GM18511 (cell line): Measurements from ENCODE around the gene USP6.
"Not testable (repeated sequence)": the region's sequence is repeated elsewhere in the genome, so short reads cannot be mapped to it uniquely, and the experiment has no call there.

Experiments
- ATAC-seq: cut with Tn5 transposase; IDR thresholded peaks from one replicate; pipeline ENCODE4 v1.9.1; 2021; ENCODE audit warnings: mild to moderate bottlenecking, moderate library complexity; ENCODE audit not compliant: unreplicated experiment

Gene USP6

GRCh38 chr17:5134571-5134970 is 18.7 kb downstream of the USP6 start:
- not testable (repeated sequence) for ATAC-seq

DNA sequence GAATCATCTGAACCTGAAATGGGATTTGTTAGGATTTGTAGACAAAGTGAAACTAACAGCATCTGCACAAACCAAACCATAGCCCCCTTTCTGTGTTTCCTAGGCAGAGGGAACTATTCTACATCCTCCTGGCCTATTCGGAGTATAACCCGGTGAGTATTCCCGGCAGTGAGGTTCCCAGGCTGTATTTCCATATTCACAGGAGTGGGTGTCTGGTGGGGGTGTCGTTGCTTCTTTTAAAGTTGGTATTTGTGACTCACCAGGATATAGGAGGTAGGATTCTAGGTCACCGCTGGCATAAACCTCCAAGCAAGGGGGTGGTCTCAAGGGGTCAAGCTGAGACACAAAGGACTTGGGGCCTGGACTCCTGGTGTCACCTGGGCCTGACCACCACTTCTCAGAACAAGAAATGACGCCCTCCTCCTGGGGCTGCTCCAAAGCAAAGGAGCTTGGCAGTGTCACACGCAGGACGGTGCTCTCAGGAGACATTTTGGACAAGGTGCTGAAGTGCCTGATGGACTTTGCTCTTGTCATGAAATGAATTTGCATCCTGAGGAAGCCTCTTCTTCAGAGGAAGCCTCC is 19.4 kb downstream of the USP6 start:
- ATAC-seq: not testable (repeated sequence)

DNA sequence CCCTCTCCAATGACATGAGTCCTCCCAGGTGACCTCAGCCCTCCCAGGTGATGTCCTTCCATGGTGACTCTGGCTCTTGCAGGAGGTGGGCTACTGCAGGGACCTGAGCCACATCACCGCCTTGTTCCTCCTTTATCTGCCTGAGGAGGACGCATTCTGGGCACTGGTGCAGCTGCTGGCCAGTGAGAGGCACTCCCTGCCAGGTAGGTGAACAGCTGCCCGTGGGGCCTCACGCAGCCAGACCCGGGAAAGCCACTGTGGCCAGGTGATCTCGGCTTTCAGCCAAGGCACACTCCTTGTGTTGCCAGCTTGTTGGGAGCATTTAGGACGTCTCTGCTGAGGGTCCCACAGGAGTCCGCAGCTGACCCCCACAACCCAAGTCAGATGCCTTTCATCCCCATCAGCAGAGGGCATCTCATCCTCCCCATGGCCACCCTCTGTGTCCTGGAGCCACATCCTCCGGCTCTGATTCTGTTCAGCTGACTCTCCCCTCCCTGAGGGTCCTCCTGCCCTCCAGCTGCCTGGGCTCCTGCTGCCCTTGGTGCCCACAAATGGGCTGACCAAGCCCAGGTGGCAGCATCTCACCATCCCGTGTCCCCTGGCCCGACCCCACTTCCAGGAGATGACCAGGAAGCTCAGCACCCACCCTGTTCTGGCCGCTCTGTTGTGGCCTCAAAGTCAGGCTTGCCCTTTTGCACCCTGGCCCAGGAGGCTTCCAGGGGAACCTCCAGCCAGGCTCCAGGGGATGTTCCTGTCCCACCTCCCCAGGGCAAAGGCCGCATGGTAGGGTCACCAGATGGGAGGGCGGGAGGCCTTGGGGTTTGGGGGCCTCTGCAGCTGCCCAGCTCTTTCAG is 20.1 kb downstream of the USP6 start:
- ATAC-seq: no peak

GRCh38 chr17:5136580-5137412 is 21.0 kb downstream of the USP6 start:
- ATAC-seq: not testable (repeated sequence)

DNA sequence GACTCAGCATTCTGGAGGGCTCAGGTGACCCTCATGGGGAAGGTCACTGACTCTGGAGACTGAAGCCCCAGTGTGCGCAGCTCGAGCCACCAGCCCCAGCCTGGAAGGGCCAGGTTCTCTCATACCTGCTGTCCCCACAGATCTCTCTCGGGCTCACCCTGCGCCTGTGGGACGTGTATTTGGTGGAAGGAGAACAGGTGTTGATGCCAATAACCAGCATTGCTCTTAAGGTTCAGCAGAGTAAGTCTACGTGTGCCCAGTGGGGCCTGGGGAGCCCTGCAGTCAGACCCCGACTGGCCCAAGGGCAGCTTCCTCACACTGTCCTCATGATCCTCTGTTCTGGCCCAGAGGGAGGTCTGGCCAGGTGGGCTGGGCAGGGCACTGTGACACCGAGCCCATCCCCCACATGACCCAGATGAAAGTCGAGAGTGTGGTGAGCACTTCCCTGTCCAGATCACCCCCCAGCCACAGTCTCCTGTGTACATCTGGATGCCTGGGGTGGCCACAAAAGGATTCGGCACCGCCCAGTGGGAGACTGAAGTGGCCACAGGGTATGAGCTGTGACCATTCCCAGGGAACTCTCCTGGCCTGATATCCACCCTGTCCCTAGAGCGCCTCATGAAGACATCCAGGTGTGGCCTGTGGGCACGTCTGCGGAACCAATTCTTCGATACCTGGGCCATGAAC is 21.8 kb downstream of the USP6 start:
- ATAC-seq: not testable (repeated sequence)

- not testable (repeated sequence) for ATAC-seq
Measured at GRCh38 chr17:5138198-5138544, 22.3 kb downstream of the USP6 start.

DNA sequence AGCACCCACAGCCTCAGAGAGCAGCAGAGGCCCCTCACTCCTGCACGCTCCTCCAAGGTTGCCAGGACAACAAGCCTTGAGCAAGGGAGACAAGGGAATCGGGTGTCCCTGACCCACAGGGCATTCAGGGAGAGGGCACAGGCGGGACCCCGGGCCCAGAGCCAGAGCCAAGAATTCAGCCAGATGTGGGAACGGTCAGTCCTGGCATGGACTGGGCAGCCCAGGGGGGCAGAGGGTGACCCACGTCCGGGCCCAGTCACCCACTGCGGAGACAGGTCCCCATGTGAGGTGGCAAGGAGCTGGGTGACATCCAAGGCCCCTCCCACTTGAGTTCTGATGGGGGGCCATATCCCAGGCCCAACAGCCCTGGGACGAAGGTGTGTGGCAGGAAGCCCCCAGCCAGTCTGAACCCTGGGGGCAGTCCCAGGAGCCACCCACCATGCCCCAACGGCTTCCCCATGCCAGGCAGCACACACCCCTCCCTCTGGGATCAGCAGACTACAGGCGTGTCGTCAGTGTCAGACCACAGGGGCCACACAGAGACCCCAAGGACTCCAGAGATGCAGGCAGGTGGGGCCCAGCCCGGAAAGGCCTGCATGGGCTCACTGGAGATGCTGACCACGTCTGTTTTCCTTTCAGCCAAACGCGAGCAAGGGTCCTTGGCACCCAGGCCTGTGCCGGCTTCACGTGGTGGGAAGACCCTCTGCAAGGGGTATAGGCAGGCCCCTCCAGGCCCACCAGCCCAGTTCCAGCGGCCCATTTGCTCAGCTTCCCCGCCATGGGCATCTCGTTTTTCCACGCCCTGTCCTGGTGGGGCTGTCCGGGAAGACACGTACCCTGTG is 23.0 kb downstream of the USP6 start:
- ATAC-seq: no peak

DNA sequence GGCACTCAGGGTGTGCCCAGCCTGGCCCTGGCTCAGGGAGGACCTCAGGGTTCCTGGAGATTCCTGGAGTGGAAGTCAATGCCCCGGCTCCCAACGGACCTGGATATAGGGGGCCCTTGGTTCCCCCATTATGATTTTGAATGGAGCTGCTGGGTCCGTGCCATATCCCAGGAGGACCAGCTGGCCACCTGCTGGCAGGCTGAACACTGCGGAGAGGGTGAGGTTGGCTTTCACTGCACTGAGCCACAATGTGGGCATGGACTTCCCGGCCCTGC is 23.6 kb downstream of the USP6 start:
- ATAC-seq: no peak

DNA sequence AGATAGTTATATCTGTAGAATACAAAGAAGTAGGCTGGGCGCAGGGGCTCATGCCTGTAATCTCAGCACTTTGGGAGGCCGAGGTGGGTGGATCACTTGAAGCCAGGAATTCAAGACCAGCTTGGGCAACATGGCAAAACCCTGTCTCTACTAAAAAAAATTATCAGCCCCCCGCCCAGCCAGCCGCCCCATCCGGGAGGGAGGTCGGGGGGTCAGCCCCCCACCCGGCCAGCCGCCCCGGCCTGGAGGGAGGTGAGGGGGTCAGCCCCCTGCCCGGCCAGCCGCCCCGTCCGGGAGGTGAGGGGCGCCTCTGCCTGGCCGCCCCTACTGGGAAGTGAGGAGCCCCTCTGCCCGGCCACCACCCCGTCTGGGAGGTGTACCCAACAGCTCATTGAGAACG is 27.0 kb downstream of the USP6 start:
- ATAC-seq: not testable (repeated sequence)

GRCh38 chr17:5146122-5146521 is 30.3 kb downstream of the USP6 start:
- ATAC-seq: not testable (repeated sequence)

GRCh38 chr17:5160702-5161101 is 44.9 kb downstream of the USP6 start:
- not testable (repeated sequence) for ATAC-seq

- not testable (repeated sequence) for ATAC-seq
Measured at GRCh38 chr17:5161793-5162192, 46.0 kb downstream of the USP6 start.

- ATAC-seq: no peak
Measured at GRCh38 chr17:5164436-5164835, 48.6 kb downstream of the USP6 start.

DNA sequence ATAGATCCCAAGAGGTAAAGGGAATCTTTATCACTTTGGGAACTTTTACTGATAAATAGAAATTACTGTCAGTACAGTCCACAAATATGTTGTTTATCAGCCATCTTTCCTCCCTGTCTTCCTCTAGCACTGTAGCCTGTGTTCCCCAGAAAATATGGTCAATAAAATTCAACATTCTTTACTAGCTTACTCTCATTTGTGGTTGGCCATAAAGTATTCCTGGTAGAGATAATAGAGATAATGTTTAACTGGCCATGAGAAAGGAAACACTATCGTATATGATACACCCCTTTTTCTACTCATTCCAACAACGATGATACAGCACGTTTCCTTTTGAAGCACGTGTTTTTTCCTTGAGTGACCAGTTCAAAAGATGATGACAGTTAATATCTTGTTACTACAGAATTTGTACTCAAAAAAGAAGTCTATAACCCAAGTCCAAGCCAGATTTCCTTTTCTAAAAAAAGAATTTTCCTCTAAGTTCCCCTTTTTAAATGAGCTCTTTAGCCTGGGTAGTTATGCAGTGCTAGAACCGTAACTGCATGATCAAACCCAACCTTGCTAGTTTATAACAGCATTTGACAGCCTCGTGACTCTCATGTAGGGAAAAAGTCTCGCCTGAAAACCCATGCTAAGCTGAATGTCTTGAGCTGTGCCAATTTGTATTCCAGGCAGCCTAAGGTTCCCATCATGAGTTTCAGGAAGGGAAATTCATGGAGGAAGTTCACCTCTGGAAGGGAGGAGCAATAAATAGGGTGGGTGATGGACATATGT is 50.1 kb downstream of the USP6 start:
- ATAC-seq: not testable (repeated sequence)

DNA sequence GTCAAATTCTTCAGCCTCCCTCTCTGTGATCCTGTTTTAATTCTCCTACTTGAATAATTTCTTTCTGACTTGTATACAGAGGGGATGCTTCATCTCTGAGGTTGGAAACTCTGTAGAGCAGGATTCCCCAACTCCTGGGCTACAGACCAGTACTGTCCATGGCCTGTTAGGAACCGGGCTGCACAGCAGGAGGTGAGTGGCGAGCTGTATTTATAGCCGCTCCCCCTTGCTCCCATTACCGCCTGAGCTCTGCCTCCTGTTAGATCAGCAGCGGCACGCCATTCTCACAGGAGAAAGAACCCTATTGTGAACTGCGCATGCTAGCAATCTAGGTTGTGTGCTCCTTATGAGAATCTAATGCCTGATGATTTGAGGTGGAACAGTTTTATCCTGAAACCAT is 59.2 kb downstream of the USP6 start:
- ATAC-seq: not testable (repeated sequence)

GRCh38 chr17:5179003-5179402 is 63.2 kb downstream of the USP6 start:
- no peak for ATAC-seq

DNA sequence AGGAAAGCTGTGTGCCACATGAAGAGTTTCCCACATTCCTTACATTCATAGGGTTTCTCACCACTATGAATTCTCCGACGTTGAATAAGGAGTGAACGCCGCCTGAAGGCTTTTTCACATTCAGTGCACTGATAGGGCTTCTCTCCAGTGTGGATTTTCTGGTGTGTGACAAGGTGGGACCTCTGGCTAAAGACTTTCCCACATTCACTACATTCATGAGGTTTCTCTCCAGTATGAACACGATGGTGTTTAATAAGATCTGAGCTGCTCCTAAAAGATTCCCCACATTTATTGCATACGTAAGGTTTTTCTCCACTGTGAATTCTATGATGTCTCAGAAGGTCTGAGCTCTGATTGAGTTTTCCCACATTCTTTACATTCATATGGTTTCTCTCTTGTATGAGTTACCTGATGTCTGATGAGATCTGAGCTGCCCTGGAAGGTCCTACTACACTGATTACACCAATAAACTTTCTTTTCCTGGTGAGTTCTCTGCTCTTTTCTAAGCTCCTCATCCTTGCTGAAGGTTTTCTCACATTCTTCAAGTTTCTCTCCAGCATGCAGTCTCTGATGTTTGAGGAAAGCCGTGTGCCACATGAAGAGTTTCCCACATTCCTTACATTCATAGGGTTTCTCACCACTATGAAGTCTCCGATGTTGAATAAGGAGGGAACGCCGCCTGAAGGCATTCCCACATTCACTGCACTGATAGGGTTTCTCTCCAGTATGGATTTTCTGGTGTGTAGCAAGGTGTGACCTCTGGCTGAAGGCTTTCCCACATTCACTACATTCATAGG is 65.9 kb downstream of the USP6 start:
- no peak for ATAC-seq

DNA sequence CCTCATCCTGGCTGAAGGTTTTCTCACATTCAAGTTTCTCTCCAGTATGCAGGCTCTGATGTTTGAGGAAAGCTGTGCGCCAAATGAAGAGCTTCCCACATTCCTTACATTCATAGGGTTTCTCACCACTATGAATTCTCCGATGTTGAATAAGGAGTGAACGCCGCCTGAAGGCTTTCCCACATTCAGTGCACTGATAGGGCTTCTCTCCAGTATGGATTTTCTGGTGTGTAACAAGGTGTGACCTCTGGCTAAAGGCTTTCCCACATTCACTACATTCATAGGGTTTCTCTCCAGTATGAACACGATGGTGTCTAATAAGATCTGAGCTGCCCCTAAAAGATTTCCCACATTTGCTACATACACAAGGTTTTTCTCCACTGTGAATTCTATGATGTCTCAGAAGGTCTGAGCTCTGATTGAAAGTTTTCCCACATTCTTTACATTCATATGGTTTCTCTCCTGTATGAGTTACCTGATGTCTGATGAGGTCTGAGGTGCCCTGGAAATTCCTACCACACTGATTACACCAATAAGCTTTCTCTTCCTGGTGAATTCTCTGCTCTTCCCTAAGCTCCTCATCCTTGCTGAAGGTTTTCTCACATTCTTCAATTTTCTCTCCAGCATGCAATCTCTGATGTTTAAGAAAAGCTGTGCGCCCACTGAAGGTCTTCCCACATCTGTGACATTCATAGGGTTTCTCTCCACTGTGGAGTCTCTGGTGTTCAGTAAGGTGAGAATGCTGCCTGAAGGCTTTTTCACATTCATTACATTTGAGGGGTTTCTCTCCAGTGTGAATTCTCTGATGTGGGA is 67.0 kb downstream of the USP6 start:
- no peak for ATAC-seq
